K562 (cell line): ENCODE results near the gene RBM34. TPM values are rescaled to one million over a fixed set of nuclear protein-coding genes. Genes with fewer than 3 reads are reported as not detected.

Experiments
- GMEB1 ChIP-seq: fragments of 250-450 bp; sonication (Bioruptor Pico); IDR thresholded peaks from 2 replicates; pipeline ENCODE4 v1.4.0; 2020; ENCODE audit warnings: mild to moderate bottlenecking
- U2AF2 ChIP-seq: fragments of 200-400 bp; formaldehyde crosslinking; optimal IDR thresholded peaks from 2 replicates; pipeline ENCODE3; 2017; ENCODE audit warnings: low read depth, mild to moderate bottlenecking, low read length
- ZNF407 ChIP-seq: fragments of 450-650 bp; IDR thresholded peaks from 2 replicates; pipeline ENCODE4 v1.6.1; 2016; ENCODE audit warnings: low read depth
- polyA plus RNA-seq, 8 experiments: library from polyadenylated mRNA; depleted of rRNA in 4 of 8; stranded (reverse) in 5 of 8; unstranded in 3 of 8; fragments of >200 nt; fragmentation: Nextera tagmentation in 2 of 8; fragmentation: Illumina TruSeq in 1 of 8; extraction: Ambion mirVana in 2 of 8; extraction: Trizol in 1 of 8; gene quantifications; 2 replicates each; pipeline versions ENCODE4 v1.2.1 to v1.2.3, GENCODE V29; 2011 to 2014; ENCODE audit warnings: inconsistent platforms in 1 of 8, missing spikeins in 1 of 8
- total RNA-seq, 7 experiments: library from RNA; depleted of rRNA in 6 of 7; stranded (reverse); fragments of >200 nt in 6 of 7; fragmentation: Illumina TruSeq in 2 of 7; extraction: Trizol in 2 of 7; gene quantifications; 2 replicates each; pipeline versions ENCODE4 v1.2.1 to v1.2.3, GENCODE V29; 2011 to 2021; ENCODE audit warnings: low replicate concordance in 1 of 7
- TF ChIP-seq, protein P1 (sequence below): fragments of 450-650 bp; IDR thresholded peaks from 2 replicates; pipeline ENCODE4 v1.6.1; 2016
- TF ChIP-seq, protein P2 (sequence below), 2 experiments: fragments of 450-650 bp in 1 of 2; sonication (generic) in 1 of 2; formaldehyde crosslinking in 1 of 2; IDR thresholded peaks; 2 replicates each; pipeline versions ENCODE4 v1.7.1 to v1.9.0; 2016 to 2022; ENCODE audit warnings: inconsistent platforms in 1 of 2, mild to moderate bottlenecking in 1 of 2, missing genetic modification reagents in 1 of 2

Gene RBM34
- total and polyA plus RNA-seq, 9 of the 15 experiments (the other 6 are each of a cell fraction or from before 2014, with no cell fraction given): 64.0 to 178 (median 124) TPM

DNA sequence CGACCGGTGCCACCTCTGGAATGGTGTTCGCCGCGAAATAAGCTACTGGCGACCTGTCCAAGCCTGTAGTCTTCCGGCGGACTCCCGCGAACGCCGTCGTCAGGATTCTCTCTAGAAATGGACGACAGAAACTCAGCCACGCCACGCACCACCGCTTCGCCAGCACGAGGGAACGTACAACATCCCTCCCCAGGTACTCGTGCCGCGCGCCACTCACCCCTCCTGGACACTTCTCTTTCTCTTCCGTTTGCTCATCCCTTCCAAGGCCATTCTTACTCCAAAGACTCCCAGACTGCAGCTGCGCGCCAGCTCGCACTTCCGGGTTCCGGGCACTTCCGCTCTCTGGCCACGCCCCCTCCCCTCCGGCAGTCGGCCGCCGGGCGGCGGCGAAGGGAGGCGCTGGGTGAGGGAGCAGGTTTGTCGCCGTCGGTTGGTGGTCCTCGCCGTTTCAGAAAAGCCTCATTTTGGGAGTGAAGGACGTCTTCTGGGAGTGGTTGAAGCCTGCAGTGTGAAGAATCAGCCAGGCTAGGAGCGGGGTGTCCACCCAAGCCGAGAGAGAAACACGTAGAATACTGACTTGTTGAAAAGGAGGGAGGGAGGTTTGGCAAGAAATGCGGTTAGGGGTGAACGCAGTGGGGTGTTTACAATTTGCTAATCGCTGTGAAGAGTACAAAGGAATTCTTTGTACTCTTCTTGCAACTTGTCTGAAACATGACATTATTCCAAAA, at the start of gene RBM34 (continued):
- TF ChIP-seq ZNF407 (peak; percentile 24; the same call in 1 of the 2 replicates), U2AF2 (no peak), GMEB1 (CRISPR knock-in tag) (0 out of 2 replicates have a peak, but pooled peaks have one; percentile 27)
- TF ChIP-seq, protein P1, sequence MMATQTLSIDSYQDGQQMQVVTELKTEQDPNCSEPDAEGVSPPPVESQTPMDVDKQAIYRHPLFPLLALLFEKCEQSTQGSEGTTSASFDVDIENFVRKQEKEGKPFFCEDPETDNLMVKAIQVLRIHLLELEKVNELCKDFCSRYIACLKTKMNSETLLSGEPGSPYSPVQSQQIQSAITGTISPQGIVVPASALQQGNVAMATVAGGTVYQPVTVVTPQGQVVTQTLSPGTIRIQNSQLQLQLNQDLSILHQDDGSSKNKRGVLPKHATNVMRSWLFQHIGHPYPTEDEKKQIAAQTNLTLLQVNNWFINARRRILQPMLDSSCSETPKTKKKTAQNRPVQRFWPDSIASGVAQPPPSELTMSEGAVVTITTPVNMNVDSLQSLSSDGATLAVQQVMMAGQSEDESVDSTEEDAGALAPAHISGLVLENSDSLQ: peak; percentile 31; the same call in 1 of the 2 replicates
- TF ChIP-seq, protein P2, sequence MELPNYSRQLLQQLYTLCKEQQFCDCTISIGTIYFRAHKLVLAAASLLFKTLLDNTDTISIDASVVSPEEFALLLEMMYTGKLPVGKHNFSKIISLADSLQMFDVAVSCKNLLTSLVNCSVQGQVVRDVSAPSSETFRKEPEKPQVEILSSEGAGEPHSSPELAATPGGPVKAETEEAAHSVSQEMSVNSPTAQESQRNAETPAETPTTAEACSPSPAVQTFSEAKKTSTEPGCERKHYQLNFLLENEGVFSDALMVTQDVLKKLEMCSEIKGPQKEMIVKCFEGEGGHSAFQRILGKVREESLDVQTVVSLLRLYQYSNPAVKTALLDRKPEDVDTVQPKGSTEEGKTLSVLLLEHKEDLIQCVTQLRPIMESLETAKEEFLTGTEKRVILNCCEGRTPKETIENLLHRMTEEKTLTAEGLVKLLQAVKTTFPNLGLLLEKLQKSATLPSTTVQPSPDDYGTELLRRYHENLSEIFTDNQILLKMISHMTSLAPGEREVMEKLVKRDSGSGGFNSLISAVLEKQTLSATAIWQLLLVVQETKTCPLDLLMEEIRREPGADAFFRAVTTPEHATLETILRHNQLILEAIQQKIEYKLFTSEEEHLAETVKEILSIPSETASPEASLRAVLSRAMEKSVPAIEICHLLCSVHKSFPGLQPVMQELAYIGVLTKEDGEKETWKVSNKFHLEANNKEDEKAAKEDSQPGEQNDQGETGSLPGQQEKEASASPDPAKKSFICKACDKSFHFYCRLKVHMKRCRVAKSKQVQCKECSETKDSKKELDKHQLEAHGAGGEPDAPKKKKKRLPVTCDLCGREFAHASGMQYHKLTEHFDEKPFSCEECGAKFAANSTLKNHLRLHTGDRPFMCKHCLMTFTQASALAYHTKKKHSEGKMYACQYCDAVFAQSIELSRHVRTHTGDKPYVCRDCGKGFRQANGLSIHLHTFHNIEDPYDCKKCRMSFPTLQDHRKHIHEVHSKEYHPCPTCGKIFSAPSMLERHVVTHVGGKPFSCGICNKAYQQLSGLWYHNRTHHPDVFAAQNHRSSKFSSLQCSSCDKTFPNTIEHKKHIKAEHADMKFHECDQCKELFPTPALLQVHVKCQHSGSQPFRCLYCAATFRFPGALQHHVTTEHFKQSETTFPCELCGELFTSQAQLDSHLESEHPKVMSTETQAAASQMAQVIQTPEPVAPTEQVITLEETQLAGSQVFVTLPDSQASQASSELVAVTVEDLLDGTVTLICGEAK (IDR thresholded peaks at IDR 0.05): peak; percentile 94
- TF ChIP-seq, protein P2 (CRISPR knock-in tag; IDR thresholded peaks at IDR 0.05): no peak
